Epidermal melanocyte (primary cell): ENCODE results near the gene CCDC144A.
A peak's percentile ranks its signal among the peaks of the same experiment; 100 is the strongest.
"Not testable (repeated sequence)": the region's sequence is repeated elsewhere in the genome, so short reads cannot be mapped to it uniquely, and the experiment has no call there.

Experiments used
- DNase-seq: peaks from one replicate; pipeline ENCODE4 v3.0.0; 2011; ENCODE audit warnings: low spot score; ENCODE audit not compliant: insufficient read length

Gene CCDC144A, protein sequence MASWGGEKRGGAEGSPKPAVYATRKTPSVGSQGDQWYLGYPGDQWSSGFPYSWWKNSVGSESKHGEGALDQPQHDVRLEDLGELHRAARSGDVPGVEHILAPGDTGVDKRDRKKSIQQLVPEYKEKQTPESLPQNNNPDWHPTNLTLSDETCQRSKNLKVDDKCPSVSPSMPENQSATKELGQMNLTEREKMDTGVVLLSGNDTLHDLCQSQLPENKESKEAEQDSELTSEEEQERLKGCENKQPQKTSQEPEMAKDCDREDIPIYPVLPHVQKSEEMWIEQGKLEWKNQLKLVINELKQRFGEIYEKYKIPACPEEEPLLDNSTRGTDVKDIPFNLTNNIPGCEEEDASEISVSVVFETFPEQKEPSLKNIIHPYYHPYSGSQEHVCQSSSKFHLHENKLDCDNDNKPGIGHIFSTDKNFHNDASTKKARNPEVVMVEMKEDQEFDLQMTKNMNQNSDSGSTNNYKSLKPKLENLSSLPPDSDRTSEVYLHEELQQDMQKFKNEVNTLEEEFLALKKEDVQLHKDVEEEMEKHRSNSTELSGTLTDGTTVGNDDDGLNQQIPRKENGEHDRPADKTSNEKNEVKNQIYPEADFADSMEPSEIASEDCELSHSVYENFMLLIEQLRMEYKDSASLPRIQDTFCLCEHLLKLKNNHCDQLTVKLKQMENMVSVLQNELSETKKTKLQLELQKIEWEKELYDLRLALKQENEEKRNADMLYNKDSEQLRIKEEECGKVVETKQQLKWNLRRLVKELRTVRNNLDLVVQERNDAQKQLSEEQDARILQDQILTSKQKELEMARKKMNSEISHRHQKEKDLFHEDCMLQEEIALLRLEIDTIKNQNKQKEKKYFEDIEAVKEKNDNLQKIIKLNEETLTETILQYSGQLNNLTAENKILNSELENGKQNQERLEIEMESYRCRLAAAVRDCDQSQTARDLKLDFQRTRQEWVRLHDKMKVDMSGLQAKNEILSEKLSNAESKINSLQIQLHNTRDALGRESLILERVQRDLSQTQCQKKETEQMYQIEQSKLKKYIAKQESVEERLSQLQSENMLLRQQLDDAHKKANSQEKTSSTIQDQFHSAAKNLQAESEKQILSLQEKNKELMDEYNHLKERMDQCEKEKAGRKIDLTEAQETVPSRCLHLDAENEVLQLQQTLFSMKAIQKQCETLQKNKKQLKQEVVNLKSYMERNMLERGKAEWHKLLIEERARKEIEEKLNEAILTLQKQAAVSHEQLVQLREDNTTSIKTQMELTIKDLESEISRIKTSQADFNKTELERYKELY (N-terminal part only)

DNA sequence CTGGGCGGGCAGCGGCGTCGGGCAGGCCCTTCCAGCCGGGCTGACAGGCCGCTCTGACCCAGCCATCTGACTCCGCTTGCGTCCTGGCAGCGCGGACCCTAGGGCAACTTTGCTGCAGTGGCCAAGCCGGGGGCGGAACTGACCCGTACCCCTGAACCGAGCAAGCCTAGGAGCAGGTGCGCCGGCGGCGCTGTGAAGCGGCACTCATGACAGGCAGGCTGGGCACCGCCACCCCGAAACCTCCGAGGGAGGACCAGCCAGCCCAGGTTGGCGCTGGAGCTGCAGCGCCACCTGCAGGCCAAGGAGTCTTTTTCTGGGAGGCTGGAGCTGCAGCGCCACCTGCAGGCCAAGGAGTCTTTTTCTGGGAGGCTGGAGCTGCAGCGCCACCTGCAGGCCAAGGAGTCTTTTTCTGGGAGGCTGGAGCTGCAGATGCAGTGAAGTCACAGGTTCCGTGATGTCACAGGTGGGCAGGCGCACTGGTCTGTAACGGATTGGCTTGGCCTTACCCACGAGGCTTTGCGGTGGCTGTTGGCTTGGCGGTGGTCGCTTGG, at the start of gene CCDC144A:
TSS of gene CCDC144A (plus strand) at position 511 of the 551 bp plus-strand sequence. CDS start 160 bp downstream, outside the sequence.
- DNase-seq = not testable (repeated sequence)

DNA sequence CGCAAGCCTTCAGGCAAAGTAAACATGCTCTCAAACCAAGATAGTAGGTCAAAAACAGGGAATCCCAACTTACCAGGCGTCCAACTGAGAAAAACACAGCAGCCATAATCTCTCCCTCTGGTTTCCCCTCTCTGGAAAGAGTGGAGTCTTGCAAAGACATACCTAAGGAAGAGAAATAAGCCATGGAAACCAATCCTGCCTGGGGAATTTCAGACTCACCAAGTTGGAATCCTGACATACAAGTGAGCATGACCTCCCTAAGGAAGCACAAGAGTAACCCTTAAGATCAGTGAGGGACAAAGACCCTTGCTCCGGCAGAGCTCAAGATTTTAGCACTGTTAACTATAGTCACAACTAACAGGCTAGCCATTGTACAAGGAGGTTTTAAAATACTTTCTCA, 40.5 kb upstream of the CCDC144A start:
- no peak for DNase-seq

DNA sequence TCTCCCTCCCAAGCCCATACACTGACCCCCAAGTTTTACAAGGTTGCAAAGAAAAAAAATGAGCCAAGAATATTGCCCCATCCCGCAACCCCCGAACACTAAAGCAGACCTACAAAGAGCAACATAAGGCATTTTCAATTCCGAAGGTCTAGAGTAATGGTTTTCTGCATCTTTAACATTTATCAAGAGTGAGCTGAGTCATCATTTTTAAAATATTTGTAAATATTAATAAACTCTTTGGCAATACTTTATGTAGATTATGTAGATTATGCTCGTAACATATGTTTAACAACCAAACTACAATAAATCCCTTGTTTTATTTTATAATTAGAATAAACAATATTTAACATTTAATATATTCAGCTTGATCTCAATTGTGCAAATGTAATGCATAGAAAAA, 37.8 kb upstream of the CCDC144A start:
- DNase-seq = no peak

DNA sequence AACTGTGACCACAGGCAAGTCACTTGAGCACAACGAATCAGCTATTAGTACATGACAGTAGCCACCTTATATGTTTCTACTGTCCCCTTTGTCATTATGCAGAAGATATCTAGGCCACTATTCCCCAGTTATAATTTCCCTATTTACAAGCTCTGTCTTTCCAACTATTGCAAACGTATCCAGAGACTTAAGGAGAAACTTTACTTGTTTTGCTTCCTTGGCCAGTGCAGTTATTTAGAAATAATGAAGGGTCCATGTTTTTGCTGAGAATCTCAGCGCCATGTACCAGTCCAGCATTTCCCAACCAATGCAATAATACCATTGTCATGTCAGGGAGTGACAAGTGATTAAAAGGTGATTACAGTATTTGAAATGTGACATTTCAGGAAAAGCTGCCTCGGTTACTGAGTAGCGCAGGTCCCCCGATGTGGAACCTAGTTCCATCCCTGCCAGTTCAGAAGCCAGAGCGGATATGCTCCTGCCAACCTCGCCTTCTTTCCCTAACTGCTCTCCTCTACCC, 37.1 kb upstream of the CCDC144A start:
- DNase-seq = no peak

DNA sequence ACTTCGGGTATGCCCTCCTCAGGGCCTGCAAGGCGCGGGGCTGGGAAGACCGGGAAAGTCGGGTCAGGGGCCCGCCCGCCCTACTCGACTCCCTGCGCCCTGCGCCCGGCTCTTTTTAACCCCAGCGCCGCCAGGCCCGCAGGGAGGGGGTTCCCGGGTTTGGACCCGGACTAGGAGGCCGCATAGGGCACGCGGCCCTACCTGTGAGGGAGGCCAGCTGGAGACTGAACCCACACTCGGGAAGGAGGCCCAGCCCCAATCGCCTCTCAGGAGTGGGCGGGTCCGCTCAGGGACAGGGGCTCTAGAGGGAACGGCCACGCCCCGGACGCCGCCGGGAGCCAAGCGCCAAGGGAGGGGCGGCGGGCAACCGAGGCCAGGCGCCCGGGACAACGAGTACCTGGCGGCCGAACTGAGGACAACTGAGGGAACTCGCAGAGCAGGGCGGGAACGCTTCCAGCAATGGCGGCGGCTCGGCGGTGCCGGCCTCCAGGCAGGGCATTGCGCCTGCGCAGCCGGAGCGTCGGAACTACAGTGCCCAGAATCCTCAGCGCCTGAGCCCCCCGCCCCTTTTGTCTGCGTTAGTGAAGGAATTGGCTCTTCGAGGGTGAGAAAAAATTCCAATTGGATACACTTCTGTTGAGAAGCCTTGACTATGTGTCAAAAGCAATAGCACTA, 36.5 kb upstream of the CCDC144A start, which contains the start of gene ZNF624:
TSS of gene ZNF624 (minus strand) at position 484 of the 675 bp plus-strand sequence.
- DNase-seq = peak; percentile 91

DNA sequence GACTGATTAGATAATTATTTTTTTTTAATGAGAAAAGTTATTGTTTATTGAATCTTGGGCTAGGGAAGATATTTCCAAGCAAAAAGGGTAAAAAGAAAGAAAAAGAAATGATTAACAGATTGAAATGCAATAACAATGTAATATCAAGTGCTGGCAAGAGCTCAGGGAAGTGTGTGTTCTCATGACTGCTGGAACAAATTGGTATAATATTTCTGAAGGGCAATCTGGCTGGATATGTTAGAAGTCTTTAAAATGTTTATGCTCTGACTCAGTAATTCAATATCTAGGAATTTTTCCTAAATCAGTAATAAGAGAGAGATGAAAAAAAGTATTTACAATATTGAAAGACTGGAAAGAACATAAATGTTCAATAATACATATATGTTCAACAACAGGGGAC, 28.8 kb upstream of the CCDC144A start:
- DNase-seq = no peak

DNA sequence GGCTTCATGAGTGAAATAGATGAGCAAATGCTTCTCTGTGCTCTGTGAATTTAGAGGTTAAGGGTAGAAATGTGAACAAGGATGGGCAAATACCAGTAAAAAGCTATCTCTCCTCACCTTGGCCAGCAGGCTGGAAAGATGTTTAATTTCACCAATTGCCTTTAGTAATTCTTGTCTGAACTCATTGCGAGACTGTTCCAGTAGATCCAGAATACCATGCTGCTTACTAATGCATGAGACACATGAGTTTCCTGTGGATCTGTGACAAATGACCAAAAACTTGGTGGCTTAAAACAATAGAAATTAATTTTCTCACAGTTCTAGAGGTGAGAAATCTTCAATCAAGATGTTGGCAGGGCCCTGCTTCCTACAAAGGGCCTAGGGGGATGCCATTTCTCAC, 27.1 kb upstream of the CCDC144A start:
- no peak for DNase-seq

DNA sequence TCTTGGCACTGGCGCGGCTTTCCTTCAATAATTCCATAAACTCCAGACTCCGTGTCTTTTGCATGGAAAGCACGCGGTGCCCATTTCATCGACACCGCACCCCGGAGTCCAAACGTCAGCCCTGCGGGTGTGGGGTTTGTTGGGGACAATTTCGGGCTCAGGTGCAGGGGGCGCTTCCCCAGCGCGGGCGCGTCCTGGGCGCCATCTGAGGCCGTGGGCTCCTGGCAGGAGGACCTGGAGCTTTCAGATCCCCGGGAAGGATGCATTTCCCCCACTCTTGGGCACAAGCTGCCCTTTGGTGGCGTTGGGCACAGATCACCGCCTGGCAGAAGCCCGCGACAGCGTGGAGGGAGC, 23.5 kb upstream of the CCDC144A start:
- DNase-seq = not testable (repeated sequence)

DNA sequence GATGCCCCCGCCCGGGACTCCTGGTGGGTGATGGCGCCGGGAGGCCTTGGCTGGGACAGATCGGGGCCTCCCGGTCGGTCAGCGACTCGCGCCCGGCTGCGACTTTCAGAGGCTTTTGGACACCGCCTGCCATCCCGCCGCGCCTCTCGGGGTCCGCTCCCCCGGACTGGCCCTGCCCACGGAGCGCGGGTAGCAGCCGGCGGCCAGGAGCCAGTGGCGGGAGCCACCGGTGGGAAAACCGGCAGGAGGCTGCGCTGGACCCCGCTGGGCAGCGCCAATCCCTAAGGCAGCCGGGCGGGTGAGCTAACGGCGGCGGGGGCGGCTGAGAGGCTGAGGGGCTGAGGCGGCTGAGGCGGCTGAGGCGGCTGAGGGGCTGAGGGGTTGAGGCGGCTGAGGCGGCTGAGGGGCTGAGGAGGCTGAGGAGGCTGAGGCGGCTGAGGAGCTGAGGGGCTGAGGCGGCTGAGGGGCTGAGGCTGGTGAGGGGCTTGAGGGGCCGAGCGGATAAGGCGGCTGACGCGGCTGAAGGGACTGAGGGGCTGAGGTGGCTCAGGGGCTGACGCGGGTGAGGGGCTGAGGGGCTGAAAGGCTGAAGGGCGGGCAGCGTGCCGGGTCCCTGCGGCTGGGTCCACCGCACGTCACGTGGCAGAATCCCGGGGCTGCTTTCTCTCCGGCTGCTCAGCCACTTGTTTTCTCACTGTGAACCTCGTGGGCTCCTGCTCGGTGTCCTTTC, 23.0 kb upstream of the CCDC144A start:
- not testable (repeated sequence) for DNase-seq

DNA sequence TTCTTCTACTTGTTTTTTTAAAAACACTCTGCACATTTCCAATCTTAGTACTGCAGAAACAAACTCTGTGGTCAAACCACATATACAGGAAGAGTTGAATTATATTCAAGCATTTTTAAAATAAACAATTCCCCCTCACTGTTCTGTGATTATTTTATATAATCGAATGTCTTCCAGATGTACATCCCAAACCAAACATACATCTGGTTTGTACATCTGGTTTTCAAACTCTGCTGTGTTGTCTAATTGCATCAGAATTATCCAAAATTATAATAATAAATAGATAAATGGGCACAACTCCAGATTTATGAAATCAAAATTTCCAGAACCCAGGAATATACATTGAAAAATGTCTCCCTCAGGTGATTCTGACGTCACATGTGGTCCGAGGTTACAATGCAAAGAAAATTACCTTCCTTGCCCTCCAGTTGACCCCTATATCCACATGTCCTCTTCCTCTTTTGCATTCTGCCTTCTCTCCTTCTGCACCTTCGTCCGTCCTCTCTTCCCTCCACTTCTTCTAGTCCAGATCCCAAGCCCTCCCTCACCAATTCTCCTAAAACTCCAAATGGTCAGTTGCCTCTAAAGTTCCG, 13.3 kb upstream of the CCDC144A start:
- DNase-seq = no peak

DNA sequence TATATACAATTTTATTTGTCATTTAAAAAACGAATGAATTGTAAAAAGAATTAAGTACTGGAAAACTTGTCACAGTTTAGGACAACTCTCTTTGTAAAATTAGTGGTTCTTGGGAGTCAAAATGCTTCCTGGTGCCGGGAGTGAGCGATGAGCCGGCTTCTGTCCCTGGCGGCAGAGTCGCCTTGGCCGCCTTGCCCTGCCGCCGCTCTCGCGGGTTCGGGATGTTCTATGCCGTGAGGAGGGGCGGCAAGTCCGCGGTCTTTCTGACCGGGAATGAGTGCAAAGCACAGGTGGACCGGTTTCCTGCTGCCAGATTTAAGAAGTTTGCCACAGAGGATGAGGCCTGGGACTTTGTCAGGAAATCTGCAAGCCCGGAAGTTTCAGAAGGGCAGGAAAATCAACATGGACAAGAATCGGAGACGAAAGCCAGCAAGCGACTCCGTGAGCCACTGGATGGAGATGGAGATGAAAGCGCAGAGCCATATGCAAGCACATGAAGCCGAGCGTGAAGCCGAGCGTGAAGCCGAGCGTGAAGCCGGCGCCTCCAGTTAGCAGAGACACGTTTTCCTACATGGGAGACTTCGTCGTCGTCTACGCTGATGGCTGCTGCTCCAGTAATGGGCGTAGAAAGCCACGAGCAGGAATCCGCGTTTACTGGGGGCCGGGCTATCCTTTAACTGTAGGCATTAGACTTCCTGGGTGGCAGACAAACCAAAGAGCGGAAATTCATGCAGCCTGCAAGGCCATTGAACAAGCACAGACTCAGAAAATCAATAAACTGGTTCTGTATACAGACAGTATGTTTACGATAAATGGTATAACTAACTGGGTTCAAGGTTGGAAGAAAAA, 6.5 kb upstream of the CCDC144A start:
- DNase-seq = not testable (repeated sequence)

DNA sequence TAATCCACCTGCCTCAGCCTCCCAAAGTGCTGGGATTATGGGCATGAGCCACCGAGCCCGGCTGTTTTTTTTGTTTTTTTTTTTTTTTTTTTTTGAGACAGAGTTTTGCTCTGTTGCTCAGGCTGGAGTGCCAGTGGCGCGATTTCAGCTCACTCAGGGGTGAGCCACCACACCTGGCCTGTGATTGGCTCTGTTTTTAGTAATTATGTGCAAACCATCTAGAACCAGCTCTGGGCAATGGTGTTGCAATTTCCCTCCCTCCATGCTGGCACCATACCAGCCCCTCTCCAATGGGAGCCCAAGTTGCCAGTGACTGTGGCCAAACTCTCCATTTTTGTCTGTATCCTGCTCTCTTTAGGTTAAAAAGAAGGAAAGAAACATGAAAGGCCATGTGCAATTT, 4.0 kb upstream of the CCDC144A start:
- DNase-seq = not testable (repeated sequence)

DNA sequence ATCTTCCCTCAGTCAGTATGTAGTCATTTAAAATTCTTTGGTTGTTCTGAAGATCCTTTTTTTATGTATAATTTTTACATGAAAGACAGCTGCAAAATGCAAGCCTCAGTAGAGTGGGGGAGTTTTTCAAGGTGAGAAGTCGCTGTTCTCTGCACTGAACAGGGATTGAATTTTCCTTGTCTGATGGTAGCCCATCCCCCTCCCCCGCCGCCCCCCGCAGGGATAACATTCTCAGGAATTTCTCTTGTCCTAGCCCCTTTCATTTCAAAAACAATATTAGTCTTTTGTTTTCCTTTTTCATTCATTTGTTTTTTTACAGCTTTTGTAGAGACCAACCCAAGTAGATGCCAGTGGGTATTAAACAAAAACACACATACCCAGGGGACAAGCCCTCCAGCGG, 2.9 kb upstream of the CCDC144A start:
- DNase-seq = not testable (repeated sequence)

DNA sequence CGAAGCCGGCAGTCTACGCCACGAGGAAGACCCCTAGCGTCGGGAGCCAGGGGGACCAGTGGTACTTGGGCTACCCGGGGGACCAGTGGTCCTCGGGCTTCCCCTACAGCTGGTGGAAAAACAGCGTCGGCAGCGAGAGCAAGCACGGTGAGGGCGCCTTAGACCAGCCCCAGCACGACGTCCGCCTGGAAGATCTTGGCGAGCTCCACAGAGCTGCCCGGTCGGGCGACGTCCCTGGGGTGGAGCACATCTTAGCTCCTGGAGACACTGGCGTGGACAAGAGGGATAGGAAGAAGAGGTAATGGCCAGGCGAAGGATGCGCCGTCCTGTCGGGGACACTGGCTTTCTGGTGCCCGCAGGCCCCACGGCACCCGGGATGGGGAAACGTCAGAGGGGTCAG, 406 bp downstream of the CCDC144A start:
- not testable (repeated sequence) for DNase-seq

DNA sequence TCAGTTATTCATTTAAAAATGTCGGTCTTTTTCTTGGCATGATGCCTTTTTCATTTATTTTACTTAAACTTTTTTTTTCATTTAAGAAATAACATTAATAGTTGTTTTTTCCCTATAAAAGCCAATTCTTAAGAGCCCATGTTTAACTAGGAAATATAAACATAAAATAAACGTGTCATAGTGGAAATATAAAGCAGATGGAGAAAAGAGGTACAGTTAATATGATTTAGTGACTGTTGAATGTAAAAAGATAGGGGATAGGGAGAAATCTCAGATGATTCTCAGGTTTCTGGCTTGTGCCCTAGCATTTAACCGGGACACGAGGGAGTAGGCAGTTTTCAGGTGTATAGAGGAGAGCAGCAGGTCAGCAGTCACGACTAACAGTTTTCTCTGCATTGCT, 7.6 kb downstream of the CCDC144A start:
- not testable (repeated sequence) for DNase-seq

DNA sequence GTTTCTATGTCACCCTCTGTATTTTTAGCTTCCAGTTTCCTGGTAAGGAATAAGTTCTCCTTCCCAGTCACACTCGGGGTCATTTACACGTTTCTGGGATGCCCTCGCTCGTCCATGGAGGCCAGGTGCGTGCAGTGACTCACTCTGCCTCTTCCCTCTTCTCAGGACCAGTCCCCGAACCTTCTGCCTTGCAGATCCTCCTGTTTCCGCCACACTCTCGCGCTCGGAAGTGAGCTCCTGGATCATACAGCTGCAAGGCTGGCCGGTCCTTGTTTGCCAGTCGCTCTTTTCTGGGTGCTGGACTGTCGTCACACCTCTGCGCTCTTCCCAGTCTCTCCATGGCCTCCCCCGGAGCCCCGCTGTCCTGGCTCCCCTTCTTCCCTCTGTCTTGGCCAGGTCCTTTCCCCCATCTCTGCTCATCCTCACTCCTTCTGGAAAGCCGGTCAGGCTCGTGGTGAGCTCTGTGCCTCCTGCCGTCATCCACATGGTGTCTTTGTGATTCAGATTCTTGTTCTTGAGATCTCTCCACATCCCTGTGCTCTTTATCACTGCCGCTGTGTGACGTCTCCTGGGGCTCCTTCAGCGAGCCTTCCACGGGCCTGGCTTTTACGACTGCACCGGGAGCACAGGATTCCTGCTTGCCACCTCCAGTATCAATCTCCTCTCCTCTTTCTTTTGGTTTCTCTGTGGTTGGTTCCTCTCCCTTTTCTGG, 55.6 kb downstream of the CCDC144A start:
- DNase-seq = not testable (repeated sequence)

DNA sequence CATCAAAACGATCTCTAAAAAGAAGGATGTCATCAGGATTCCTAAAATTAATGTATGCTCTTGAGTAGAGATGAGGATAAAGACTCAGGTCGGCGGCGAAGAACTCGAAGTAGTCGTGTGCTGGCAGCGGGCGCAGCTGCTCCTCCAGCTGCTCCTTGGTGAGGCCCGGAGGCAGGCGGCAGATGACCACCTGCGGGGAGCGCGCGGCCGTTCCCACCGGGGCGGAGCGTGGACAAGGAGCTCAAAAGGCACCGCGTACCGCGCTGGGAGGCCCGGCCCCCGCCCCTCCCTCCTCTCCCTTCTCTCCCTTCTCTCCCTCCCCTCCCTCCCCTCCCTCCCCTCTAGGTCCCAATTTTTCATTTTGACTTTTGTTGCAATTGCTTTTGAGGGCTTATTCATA, 56.5 kb downstream of the CCDC144A start:
- DNase-seq = not testable (repeated sequence)

DNA sequence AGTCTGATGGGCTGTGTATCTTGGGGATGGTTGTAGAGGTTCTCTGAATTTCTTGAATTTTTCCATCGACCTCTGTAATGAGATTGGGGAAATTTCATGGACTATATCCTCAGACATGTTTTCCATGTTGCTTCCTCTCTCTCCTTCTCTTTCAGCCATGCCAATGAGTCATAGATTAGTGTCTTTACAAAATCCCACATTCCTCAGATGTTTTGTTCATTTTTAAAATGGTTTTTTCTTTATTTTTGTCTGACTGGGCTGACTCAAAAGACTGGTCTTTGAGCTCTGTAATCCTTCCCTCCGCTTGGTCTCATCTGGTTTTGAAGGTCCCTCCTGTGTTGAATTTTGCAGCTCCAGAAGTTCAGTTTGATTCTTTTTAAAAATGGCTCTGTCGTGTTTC, 60.5 kb downstream of the CCDC144A start:
- DNase-seq = not testable (repeated sequence)
